Stimulated activated CD4-positive, alpha-beta T cell treated with anti-CD3 and anti-CD28 coated beads, TNF-alpha, amount 100 ng/mL, for 4 hours (primary cell): ENCODE data around the gene EIF3F.
A peak's percentile ranks its signal among the peaks of the same experiment; 100 is the strongest.

Experiments
- DNase-seq, 3 experiments: peaks; one replicate each; pipeline ENCODE4 v3.0.0-alpha.2; 2020; ENCODE audit warnings: low read depth in 3 of 3

Gene EIF3F, protein sequence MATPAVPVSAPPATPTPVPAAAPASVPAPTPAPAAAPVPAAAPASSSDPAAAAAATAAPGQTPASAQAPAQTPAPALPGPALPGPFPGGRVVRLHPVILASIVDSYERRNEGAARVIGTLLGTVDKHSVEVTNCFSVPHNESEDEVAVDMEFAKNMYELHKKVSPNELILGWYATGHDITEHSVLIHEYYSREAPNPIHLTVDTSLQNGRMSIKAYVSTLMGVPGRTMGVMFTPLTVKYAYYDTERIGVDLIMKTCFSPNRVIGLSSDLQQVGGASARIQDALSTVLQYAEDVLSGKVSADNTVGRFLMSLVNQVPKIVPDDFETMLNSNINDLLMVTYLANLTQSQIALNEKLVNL

DNA sequence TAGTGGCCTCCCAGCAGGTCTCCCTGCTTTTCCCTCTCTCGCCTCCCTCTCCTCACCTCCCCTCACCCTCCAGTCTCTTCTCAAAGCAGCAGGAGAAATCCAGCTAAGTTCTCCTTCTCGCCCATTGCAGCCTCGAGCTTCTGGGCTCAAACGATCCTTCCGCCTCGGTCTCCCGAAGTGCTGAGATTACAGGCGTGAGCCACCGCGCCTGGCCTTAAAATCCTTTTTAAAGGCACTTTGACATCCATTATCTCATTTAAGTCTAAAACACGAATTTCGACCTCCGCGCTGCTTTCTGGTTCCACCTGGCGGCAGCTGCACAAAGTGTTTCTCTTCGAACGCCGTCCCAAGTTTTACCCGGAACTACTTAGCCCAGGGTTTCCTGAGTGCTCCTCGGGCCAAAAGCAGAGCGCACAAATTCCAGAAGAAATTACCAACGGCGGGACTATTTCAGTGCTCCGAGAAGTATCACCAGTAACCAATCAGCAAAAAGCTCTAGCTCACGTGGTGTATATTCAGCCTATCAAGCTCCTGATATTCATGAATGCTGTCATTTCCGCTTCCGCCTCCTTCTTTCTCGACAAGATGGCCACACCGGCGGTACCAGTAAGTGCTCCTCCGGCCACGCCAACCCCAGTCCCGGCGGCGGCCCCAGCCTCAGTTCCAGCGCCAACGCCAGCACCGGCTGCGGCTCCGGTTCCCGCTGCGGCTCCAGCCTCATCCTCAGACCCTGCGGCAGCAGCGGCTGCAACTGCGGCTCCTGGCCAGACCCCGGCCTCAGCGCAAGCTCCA is at the start of gene EIF3F:
Gene EIF3F, plus strand, starts transcription at position 570 of the 792 bp plus-strand sequence. Its CDS starts 16 bp downstream, at position 586.
- DNase-seq, result peak; percentile 68 to 82 (median 79)

GRCh38 chr11:7941146-7941545 is 46.0 kb upstream of the EIF3F start:
- no peak for DNase-seq

DNA sequence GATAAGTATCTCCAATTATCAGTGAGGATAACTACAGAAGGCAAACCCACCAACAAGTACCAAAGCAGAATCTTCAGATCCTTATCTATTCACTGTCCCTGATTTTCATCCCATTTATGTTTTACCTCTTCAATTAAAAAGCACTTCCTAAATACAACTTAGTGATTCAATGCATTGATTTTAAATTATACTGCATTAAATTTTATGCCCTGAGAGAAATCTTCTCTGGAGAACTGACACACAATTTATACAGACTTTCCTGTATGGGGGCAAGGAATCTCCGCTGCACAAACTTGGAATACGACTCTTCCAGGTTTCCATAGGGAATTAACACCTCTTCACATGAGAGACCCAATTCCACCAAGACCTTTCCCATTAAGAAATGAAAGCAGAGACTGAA is 45.5 kb upstream of the EIF3F start, which contains the start of gene OR10A3:
Gene OR10A3, minus strand, starts transcription at position 101 of the 400 bp plus-strand sequence. CDS start 2,188 bp downstream, outside the sequence.
- DNase-seq, result no peak

DNA sequence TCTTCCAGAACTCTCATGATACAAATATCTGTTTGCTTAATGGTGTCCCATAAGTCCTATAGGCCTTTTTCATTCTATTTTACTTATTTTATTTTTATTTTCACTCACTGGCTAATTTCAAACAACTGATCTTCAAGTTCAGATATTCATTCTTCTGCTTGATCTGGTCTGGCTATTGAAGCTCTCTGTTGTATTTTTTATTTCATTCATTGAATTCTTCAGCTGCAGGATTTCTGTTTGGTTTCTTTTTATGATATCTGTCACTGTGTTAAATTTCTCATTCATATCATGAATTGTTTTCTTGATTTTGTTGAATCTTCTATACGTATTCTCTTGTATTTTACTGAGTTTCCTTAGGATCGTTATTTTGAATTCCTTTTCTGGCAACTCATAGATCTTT is 43.0 kb upstream of the EIF3F start:
- DNase-seq, result no peak

DNA sequence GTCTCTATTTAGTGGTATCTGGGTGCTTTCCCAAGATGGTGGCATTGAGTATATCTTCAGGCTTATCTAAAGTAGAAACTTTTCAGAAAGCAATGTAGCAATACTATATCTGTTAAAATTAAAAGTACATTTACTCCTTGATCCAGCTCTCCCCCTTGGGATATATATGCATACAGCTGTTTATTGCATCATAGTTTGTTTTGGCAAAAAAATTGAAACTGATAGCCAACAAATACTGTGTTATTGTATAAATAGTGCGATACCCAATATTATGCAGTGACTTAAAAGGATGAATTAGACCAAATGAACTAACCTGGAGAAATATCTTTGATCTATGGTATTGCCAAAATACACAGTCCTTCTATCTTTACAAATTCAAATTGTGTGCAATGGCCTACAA is 37.2 kb upstream of the EIF3F start:
- DNase-seq, result no peak

- no peak for DNase-seq
These were observed 31.9 kb upstream of the EIF3F start for GRCh38 chr11:7955191-7955590.

GRCh38 chr11:7964261-7964660 is 22.9 kb upstream of the EIF3F start:
- DNase-seq, result no peak

GRCh38 chr11:7964873-7965272 is 22.3 kb upstream of the EIF3F start:
- DNase-seq, result no peak

DNA sequence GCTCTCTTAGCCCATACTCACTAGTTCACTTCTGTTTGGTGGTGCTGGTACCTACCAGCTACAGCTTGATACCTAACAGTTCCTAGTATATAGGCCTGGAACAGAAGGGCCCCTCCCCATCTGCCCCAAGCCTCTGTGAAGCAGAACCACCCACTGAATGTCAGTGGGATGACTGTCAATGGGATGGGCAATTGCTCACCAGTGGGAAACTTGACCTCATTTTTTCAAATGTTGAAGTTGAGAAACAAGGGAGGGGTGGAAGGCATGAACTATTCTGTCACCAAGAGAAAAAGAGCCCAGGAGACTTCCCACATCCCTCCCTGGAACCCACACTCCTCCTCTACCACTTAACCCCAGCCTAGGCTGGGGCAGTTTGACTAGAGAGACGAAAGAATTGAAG is 21.8 kb upstream of the EIF3F start, which contains the start of gene NLRP10:
Gene NLRP10, minus strand, starts transcription at position 62 of the 400 bp plus-strand sequence. CDS start 1,952 bp downstream, outside the sequence.
- DNase-seq, result no peak

DNA sequence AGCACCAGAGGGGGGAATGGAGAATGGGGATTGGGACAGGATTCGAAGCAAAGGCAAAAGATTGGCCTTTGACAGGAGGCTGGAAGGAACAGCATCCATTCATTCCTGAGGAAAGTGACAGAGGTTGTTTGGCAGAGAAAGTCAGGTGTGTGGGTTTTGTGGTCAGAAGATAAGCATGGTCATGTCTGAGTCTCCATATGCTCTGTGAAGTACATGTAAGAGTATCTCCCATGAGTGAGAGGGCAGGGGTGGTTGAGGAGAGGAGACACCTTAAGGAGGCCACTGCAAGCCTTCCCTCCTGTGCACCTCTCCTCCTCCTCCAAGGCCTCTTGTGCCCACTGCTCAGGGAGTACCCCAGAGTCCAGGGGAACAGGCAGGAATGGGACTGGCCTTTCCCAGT is 20.0 kb upstream of the EIF3F start:
- no peak for DNase-seq

- no peak for DNase-seq
These were observed 19.3 kb upstream of the EIF3F start for GRCh38 chr11:7967826-7968225.

GRCh38 chr11:7968686-7969085 is 18.5 kb upstream of the EIF3F start:
- no peak for DNase-seq

DNA sequence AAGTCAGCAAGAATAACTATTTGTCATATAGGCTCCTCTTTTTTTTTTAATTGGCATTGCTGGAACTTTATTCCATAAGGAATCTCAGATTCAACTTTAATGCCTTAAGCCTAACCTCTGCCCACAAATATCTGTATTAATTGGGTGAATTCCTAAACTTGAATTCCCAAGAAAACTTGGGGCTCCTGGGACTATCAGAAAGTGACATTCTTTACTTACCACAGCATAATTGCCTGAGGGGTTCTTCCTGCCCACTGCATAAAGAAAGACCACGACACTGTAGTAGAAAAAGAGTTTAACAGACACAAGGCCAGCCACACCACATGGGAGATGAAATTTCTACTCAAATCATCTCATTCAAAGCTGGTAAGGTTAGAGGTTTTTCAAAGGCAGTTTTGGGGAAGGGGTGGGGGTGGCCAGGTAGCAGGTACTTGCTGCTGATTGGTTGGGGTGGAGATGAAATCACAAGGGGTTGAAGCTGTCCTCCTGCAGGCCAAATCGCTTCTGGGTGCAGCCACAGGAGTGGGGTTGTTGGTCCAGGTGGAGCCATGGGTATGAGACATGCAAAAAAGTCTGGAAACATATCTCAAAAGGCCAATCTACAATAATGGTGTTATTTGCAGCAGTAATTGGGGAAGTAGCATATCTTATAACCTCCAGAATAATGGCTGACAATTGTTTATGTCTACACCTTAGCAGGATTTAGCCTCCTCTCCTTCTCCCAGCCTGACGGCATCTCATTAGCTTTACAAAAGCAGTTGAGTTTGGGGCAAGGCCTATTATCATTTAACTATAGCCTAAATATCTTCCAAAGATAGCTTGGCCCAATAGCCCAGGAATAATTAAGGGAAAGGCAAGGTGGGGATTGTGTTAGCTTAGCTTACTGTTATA is 17.1 kb upstream of the EIF3F start:
- DNase-seq, result no peak

GRCh38 chr11:7971846-7972245 is 15.3 kb upstream of the EIF3F start:
- DNase-seq, result no peak

GRCh38 chr11:7973011-7973410 is 14.1 kb upstream of the EIF3F start:
- DNase-seq, result no peak

DNA sequence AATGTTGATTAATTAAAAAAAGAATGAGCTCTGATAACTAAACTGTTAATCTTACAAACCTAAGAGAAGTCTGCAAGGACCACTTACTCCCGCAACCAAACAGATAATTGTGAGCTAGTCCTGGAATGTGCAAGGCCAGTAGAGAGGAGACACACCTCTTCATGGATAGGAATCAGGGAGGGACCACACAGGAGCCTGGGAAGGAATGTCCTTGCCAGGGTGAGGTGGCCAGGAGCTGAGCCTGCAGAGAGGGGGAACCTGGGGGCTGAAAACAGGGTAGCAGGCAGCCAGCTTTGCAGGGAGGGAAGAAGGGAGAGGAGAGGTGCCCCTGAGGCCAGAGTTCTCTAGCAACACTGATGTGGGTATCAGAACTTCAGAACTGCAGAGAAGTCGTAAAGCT is 12.5 kb upstream of the EIF3F start:
- DNase-seq, result no peak

GRCh38 chr11:7977232-7977917 is 9.8 kb upstream of the EIF3F start:
- DNase-seq, result no peak

GRCh38 chr11:7981619-7982157 is 5.4 kb upstream of the EIF3F start:
- DNase-seq, result no peak

DNA sequence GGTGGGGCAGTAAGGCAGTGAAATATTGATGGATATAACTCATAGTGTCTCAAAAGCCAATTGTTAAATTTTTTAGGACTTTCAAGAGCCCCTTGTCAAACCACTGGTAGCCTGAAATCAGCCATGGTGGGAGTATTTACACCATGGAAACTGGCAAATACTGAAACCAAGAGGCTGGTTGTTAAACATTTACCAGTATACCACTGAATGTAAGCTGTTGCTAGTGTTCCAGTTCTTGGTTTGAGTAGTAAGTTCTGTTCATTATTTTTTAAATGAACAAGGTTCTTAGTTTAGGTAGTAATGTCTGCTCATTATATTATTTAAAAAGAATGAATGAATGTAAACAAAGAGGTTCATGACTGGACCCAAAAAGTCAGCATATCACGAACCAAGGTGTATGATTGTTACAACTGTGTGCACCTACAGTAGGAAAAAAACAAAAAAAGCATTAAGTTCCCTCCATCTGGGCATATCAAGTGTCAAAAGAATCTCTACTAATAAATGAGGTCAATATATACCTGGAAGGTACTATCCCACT is 4.5 kb upstream of the EIF3F start:
- no peak for DNase-seq

DNA sequence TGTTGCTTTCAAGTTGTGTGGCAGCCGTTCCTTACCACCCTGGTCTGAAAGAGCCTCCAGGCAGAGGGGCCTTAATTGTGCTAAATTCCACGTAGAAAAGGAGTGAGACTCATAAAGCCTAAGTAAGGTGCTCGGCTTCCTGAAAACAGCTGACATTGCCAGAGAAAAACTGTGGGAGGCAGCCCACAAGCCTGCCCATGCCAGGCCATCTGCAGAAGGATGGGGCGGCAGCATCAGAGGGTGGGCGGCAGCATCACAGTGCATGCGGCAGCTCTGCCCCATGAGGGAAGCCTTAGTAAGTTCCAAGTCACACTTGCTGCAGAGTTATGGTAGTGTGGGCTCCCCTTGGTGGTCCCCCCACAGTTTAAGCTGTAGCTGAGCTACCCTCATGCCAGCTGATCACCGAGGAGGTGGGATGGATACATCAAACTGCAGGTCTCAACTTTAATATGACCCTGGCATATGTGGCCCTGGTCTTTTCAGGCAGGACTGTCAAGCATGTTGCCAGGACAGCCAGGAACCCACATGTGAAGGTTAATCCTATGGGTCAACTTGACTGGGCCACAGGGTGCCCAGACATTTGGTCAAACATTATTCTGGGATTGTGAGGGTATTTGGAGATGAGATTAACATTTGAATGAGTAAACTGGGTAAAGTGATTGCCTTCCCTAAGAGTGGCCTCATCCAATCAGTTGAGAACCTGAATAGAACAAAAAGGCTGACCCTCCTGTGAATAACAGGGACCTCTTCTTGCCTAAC is 3.1 kb upstream of the EIF3F start:
- DNase-seq, result no peak
